ENCODE data around the gene MCC. TPM values are rescaled to one million over a fixed set of nuclear protein-coding genes. Genes with fewer than 3 reads are reported as not detected.

The MCC gene
- total and polyA plus RNA-seq, 2 donors (not counting 1 experiment from before 2014, with no cell fraction given), result 0.09 to 0.32 TPM

- intact Hi-C loops (cut with micrococcal nuclease), result no loop called here
- Mint-ChIP-seq H3K27me3 (peaks cover 22% of the 10 kb centered on the region), H3K4me3 (no peak overlapping the region), H3K9me3 (ENCODE audit: insufficient read depth) (no peaks in the 10 kb centered on the region), H3K27ac (no peak overlapping the region), H3K4me1 (no peaks in the 10 kb centered on the region)
- DNase-seq (no peak), ATAC-seq (ENCODE audit: low read depth) (no peak)
- Histone ChIP-seq H3K4me2 (replicated peaks; ENCODE audit: low read depth, low read length, poor library complexity, severe bottlenecking) (no peak overlapping the region), H3K4me3 (ENCODE audit: control extremely low read depth in 1 of 5, extremely low read depth in 1 of 5, insufficient read depth in 1 of 5, low read depth in 2 of 5, low read length in 4 of 5) (no peak overlapping the region), H3K79me2 (ENCODE audit: control insufficient read depth, insufficient read depth, low read length) (no peaks in the 10 kb centered on the region), H4K20me1 (ENCODE audit: control insufficient read depth, insufficient read depth, low read length, poor library complexity, severe bottlenecking) (no peaks in the 10 kb centered on the region), H3K9me3 (ENCODE audit: control extremely low read depth in 1 of 3, control insufficient read depth in 2 of 3, insufficient read depth in 1 of 3, low read length in 2 of 3) (no peaks in the 10 kb centered on the region), H3K27ac (ENCODE audit: low read length in 2 of 2) (no peak overlapping the region), H3K9ac (ENCODE audit: low read length) (no peak overlapping the region), H3K4me1 (ENCODE audit: control insufficient read depth in 2 of 2, insufficient read depth in 2 of 2, low read length in 2 of 2) (no peaks in the 10 kb centered on the region), H3K36me3 (replicated peaks in 1 of 2; ENCODE audit: control extremely low read depth in 1 of 2, control insufficient read depth in 1 of 2, extremely low read depth in 1 of 2, insufficient read depth in 2 of 2, low read length in 1 of 2) (no peaks in the 10 kb centered on the region), H2AFZ (ENCODE audit: insufficient read depth, low read depth, low read length, poor library complexity, severe bottlenecking) (no peak overlapping the region), H3K27me3 (replicated peaks in 1 of 4; ENCODE audit: control extremely low read depth in 1 of 4, control insufficient read depth in 3 of 4, insufficient read depth in 4 of 4, low read length in 3 of 4) (no peaks in the 10 kb centered on the region)
- ChIA-PET POLR2A (no interaction called here), CTCF (no interaction called here)
- TF ChIP-seq CTCF (IDR thresholded peaks at IDR 0.05), result no peak
- no CpG with 5 or more reads among the region's 5 CpGs for WGBS (ENCODE audit: insufficient coverage)
Measured at GRCh38 chr5:113221294-113222176, 266.7 kb downstream of the MCC start.

- TF ChIP-seq EZH2 (IDR thresholded peaks at IDR 0.05; ENCODE audit: borderline replicate concordance, insufficient read depth, low read depth, low read length, poor library complexity, severe bottlenecking) (no peak), CTCF (IDR thresholded peaks at IDR 0.05) (no peak)
- Mint-ChIP-seq H3K27ac (no peak overlapping the region), H3K4me3 (no peak overlapping the region), H3K4me1 (no peaks in the 10 kb centered on the region), H3K27me3 (peaks cover 19% of the 10 kb centered on the region), H3K9me3 (ENCODE audit: insufficient read depth) (no peaks in the 10 kb centered on the region)
- Histone ChIP-seq H3K4me3 (ENCODE audit: control extremely low read depth in 1 of 5, extremely low read depth in 1 of 5, insufficient read depth in 1 of 5, low read depth in 2 of 5, low read length in 4 of 5) (no peak overlapping the region), H3K4me2 (replicated peaks; ENCODE audit: low read depth, low read length, poor library complexity, severe bottlenecking) (no peak overlapping the region), H3K27me3 (replicated peaks in 1 of 4; ENCODE audit: control extremely low read depth in 1 of 4, control insufficient read depth in 3 of 4, insufficient read depth in 4 of 4, low read length in 3 of 4) (no peaks in the 10 kb centered on the region), H3K4me1 (ENCODE audit: control insufficient read depth in 2 of 2, insufficient read depth in 2 of 2, low read length in 2 of 2) (no peaks in the 10 kb centered on the region), H3K36me3 (replicated peaks in 1 of 2; ENCODE audit: control extremely low read depth in 1 of 2, control insufficient read depth in 1 of 2, extremely low read depth in 1 of 2, insufficient read depth in 2 of 2, low read length in 1 of 2) (no peaks in the 10 kb centered on the region), H3K27ac (ENCODE audit: low read length in 2 of 2) (no peak overlapping the region), H3K9me3 (ENCODE audit: control extremely low read depth in 1 of 3, control insufficient read depth in 2 of 3, insufficient read depth in 1 of 3, low read length in 2 of 3) (no peaks in the 10 kb centered on the region), H3K79me2 (ENCODE audit: control insufficient read depth, insufficient read depth, low read length) (no peaks in the 10 kb centered on the region), H2AFZ (ENCODE audit: insufficient read depth, low read depth, low read length, poor library complexity, severe bottlenecking) (no peak overlapping the region), H4K20me1 (ENCODE audit: control insufficient read depth, insufficient read depth, low read length, poor library complexity, severe bottlenecking) (no peaks in the 10 kb centered on the region), H3K9ac (ENCODE audit: low read length) (no peak overlapping the region)
- ChIA-PET CTCF (no interaction called here), POLR2A (no interaction called here)
- ATAC-seq (ENCODE audit: low read depth), result no peak
- intact Hi-C loops (cut with micrococcal nuclease), result no loop called here
- no CpG with 5 or more reads among the region's 3 CpGs for WGBS (ENCODE audit: insufficient coverage)
- no peak for DNase-seq
Measured at GRCh38 chr5:113219695-113220094, 268.6 kb downstream of the MCC start.

Measured in B cell (primary cell).